ENCODE data around the gene ZNF316.
"Not testable (repeated sequence)": the region's sequence is repeated elsewhere in the genome, so short reads cannot be mapped to it uniquely, and the experiment has no call there.

The ZNF316 gene

GRCh38 chr7:6656413-6656812 is 19.3 kb downstream of the ZNF316 start:
- TF ChIP-seq EZH2phosphoT487 (IDR thresholded peaks at IDR 0.05; ENCODE audit: low read length) (no peak), CTCF (IDR thresholded peaks at IDR 0.05; ENCODE audit: low read length) (no peak), EZH2 (optimal IDR thresholded peaks at IDR 0.05; ENCODE audit: low read depth, low read length) (no peak)
- Histone ChIP-seq H3K36me3 (replicated peaks; ENCODE audit: insufficient read depth, low read length) (no peaks in the 10 kb centered on the region; the same call in 1 of the 2 replicates), H3K9me2 (replicated peaks; ENCODE audit: insufficient read depth, low read length) (no peaks in the 10 kb centered on the region), H3F3A (ENCODE audit: insufficient read depth, low read length) (no peaks in the 10 kb centered on the region), H2AFZ (ENCODE audit: low read length) (no peak overlapping the region), H3K79me2 (ENCODE audit: low read length) (no peaks in the 10 kb centered on the region), H3K4me1 (ENCODE audit: low read length) (no peaks in the 10 kb centered on the region), H3K4me2 (ENCODE audit: low read depth, low read length) (no peak overlapping the region), H3K4me3 (ENCODE audit: low read length) (no peak overlapping the region), H3K27ac (ENCODE audit: low read length) (no peak overlapping the region), H4K20me1 (ENCODE audit: insufficient read depth, low read length) (no peaks in the 10 kb centered on the region), H3K9me3 (replicated peaks; ENCODE audit: insufficient read depth, low read length) (no peaks in the 10 kb centered on the region; the same call in 1 of the 2 replicates), H3K27me3 (replicated peaks; ENCODE audit: insufficient read depth, low read length) (no peaks in the 10 kb centered on the region), H3K9ac (ENCODE audit: low read length) (no peak overlapping the region)
- no peak for DNase-seq

GRCh38 chr7:6658618-6659345 is 21.7 kb downstream of the ZNF316 start:
- no peak for DNase-seq
- no peak overlapping the region for H2AFZ ChIP-seq (ENCODE audit: low read length)
- H4K20me1 ChIP-seq (ENCODE audit: insufficient read depth, low read length) = no peaks in the 10 kb centered on the region
- H3K4me2 ChIP-seq (ENCODE audit: low read depth, low read length) = no peak overlapping the region
- H3K9me2 ChIP-seq (replicated peaks; ENCODE audit: insufficient read depth, low read length) = no peaks in the 10 kb centered on the region
- H3K4me3 ChIP-seq (ENCODE audit: low read length) = no peak overlapping the region
- H3K27ac ChIP-seq (ENCODE audit: low read length) = no peak overlapping the region
- H3K36me3 ChIP-seq (replicated peaks; ENCODE audit: insufficient read depth, low read length) = no peaks in the 10 kb centered on the region
- H3K9ac ChIP-seq (ENCODE audit: low read length) = no peak overlapping the region
- H3K9me3 ChIP-seq (replicated peaks; ENCODE audit: insufficient read depth, low read length) = no peaks in the 10 kb centered on the region
- no peaks in the 10 kb centered on the region for H3K79me2 ChIP-seq (ENCODE audit: low read length)
- TF ChIP-seq CTCF (IDR thresholded peaks at IDR 0.05; ENCODE audit: low read length) (no peak), EZH2phosphoT487 (IDR thresholded peaks at IDR 0.05; ENCODE audit: low read length) (no peak), EZH2 (optimal IDR thresholded peaks at IDR 0.05; ENCODE audit: low read depth, low read length) (no peak)
- no peaks in the 10 kb centered on the region for H3K4me1 ChIP-seq (ENCODE audit: low read length)
- H3F3A ChIP-seq (ENCODE audit: insufficient read depth, low read length) = no peaks in the 10 kb centered on the region
- H3K27me3 ChIP-seq (replicated peaks; ENCODE audit: insufficient read depth, low read length) = no peaks in the 10 kb centered on the region

GRCh38 chr7:6670851-6671250 is 33.7 kb downstream of the ZNF316 start:
- not testable (repeated sequence) for H3K4me2 ChIP-seq (ENCODE audit: low read depth, low read length); H3K9me3 ChIP-seq (replicated peaks; ENCODE audit: insufficient read depth, low read length); H3K79me2 ChIP-seq (ENCODE audit: low read length); H3K4me3 ChIP-seq (ENCODE audit: low read length); H3K9ac ChIP-seq (ENCODE audit: low read length); H3F3A ChIP-seq (ENCODE audit: insufficient read depth, low read length); H3K27me3 ChIP-seq (replicated peaks; ENCODE audit: insufficient read depth, low read length); H3K9me2 ChIP-seq (replicated peaks; ENCODE audit: insufficient read depth, low read length); H4K20me1 ChIP-seq (ENCODE audit: insufficient read depth, low read length); H3K4me1 ChIP-seq (ENCODE audit: low read length); H2AFZ ChIP-seq (ENCODE audit: low read length); H3K27ac ChIP-seq (ENCODE audit: low read length); H3K36me3 ChIP-seq (replicated peaks; ENCODE audit: insufficient read depth, low read length); DNase-seq

GRCh38 chr7:6675807-6676405 is 38.8 kb downstream of the ZNF316 start:
- H3K4me3 ChIP-seq (ENCODE audit: low read length) = no peak overlapping the region
- no peaks in the 10 kb centered on the region for H3K27me3 ChIP-seq (replicated peaks; ENCODE audit: insufficient read depth, low read length)
- no peak overlapping the region for H3K27ac ChIP-seq (ENCODE audit: low read length)
- H3K9ac ChIP-seq (ENCODE audit: low read length) = no peak overlapping the region
- H3K36me3 ChIP-seq (replicated peaks; ENCODE audit: insufficient read depth, low read length) = no peaks in the 10 kb centered on the region
- no peak overlapping the region for H2AFZ ChIP-seq (ENCODE audit: low read length)
- H3K9me2 ChIP-seq (replicated peaks; ENCODE audit: insufficient read depth, low read length) = no peaks in the 10 kb centered on the region
- no peak overlapping the region for H3K4me2 ChIP-seq (ENCODE audit: low read depth, low read length)
- no peaks in the 10 kb centered on the region for H3K4me1 ChIP-seq (ENCODE audit: low read length)
- DNase-seq = no peak
- no peaks in the 10 kb centered on the region for H4K20me1 ChIP-seq (ENCODE audit: insufficient read depth, low read length)
- no peaks in the 10 kb centered on the region for H3K79me2 ChIP-seq (ENCODE audit: low read length)
- H3K9me3 ChIP-seq (replicated peaks; ENCODE audit: insufficient read depth, low read length) = peaks cover 7% of the 10 kb centered on the region; the same call in 1 of the 2 replicates
- no peak for TF ChIP-seq EZH2phosphoT487 (IDR thresholded peaks at IDR 0.05; ENCODE audit: low read length)
- TF ChIP-seq EZH2 (optimal IDR thresholded peaks at IDR 0.05; ENCODE audit: low read depth, low read length) = no peak
- no peak for TF ChIP-seq CTCF (IDR thresholded peaks at IDR 0.05; ENCODE audit: low read length)
- no peaks in the 10 kb centered on the region for H3F3A ChIP-seq (ENCODE audit: insufficient read depth, low read length)

Measured in MM.1S (cell line).